Upper lobe of left lung (tissue), 6 donors: Measurements from ENCODE around the gene STON2. TPM values are rescaled to one million over a fixed set of nuclear protein-coding genes. Genes with fewer than 3 reads are reported as not detected.

Experiments used
- ATAC-seq, 2 donors: fragments of 200-7000 bp; cut with Tn5 transposase; one replicate each; pipeline ENCODE4 v1.9.1; 2022; ENCODE audit warnings: mild to moderate bottlenecking in 2 of 2, moderate library complexity in 2 of 2; ENCODE audit not compliant: low FRiP score in 2 of 2
- DNase-seq, 2 donors: peaks; one replicate each; pipeline ENCODE4 v3.0.0-alpha.2; 2019 to 2020
- H3K27ac ChIP-seq, 4 donors: fragments of 200-600 bp; sonication (generic); one replicate each; pipeline ENCODE4 v1.5.1; 2016 to 2019
- H3K27me3 ChIP-seq, 4 donors: fragments of 200-600 bp; sonication (generic); one replicate each; pipeline ENCODE4 v1.5.1; 2017 to 2019
- H3K36me3 ChIP-seq, 4 donors: fragments of 200-600 bp; sonication (generic); one replicate each; pipeline ENCODE4 v1.5.1; 2016 to 2019
- H3K4me1 ChIP-seq, 4 donors: fragments of 200-600 bp; sonication (generic); one replicate each; pipeline ENCODE4 v1.5.1; 2018 to 2019
- H3K4me3 ChIP-seq, 4 donors: fragments of 200-600 bp; sonication (generic); one replicate each; pipeline ENCODE4 v1.5.1; 2017 to 2019; ENCODE audit warnings: mild to moderate bottlenecking in 2 of 4, moderate library complexity in 1 of 4
- H3K9me3 ChIP-seq, 4 donors: fragments of 200-600 bp; sonication (generic); one replicate each; pipeline ENCODE4 v1.5.1; 2018 to 2019
- EP300 ChIP-seq, 4 donors: sonication (generic); formaldehyde crosslinking; IDR thresholded peaks; one replicate each; pipeline ENCODE4 v1.5.1; 2017; ENCODE audit warnings: antibody characterized with exemption in 4 of 4, control low read depth in 2 of 4
- POLR2A ChIP-seq, 4 donors: fragments of 450-650 bp; IDR thresholded peaks; one replicate each; pipeline ENCODE4 v1.5.1; 2016 to 2017; ENCODE audit warnings: antibody characterized with exemption in 4 of 4, mild to moderate bottlenecking in 2 of 4
- POLR2AphosphoS5 ChIP-seq, 2 donors: sonication (generic); formaldehyde crosslinking; IDR thresholded peaks; one replicate each; pipeline ENCODE4 v1.5.1; 2017; ENCODE audit warnings: antibody characterized with exemption in 2 of 2
- WGBS, 2 donors: methylation state at CpG; one replicate each; pipeline ENCODE4 v1.1.5; 2017 to 2018; 5-methylcytosine and 5-hydroxymethylcytosine counted together
- total RNA-seq, 6 donors: library from RNA; depleted of rRNA in 4 of 6; stranded (reverse); fragments of >200 nt in 4 of 6; gene quantifications; one replicate each; pipeline versions ENCODE4 v1.1.0 to v1.2.1, GENCODE V29; 2016 to 2021
- TF ChIP-seq, protein P1 (sequence below), 6 experiments: fragments of 450-650 bp in 4 of 6; fragments of 200-600 bp in 2 of 6; sonication (generic) in 2 of 6; IDR thresholded peaks; one replicate each; pipeline ENCODE4 v1.5.1; 2016 to 2019; ENCODE audit warnings: antibody characterized with exemption in 6 of 6
- donor health status: DM: no; HTN: no; CAD: no; lungs with moderate emphysema.
- donor health status: DM: no; HTN: yes; CAD: no; lungs with severe emphysema.

Gene STON2
- total RNA-seq, 6 donors from 2014 or later, result 22.3 to 34.8 (median 26.7) TPM

- H3K27ac ChIP-seq, result no peak overlapping the region
These were observed 70.3 kb downstream of the STON2 start for GRCh38 chr14:81329640-81330381.

GRCh38 chr14:81326451-81326850, 73.7 kb downstream of the STON2 start:
- no peaks in the 10 kb centered on the region for H3K27me3 ChIP-seq
- H3K9me3 ChIP-seq, result no peaks in the 10 kb centered on the region
- WGBS, 2 donors, result 87 to 89% methylated on average over 2 of the region's 2 CpGs
- TF ChIP-seq POLR2AphosphoS5 (IDR thresholded peaks at IDR 0.05), result no peak
- TF ChIP-seq, protein P1, sequence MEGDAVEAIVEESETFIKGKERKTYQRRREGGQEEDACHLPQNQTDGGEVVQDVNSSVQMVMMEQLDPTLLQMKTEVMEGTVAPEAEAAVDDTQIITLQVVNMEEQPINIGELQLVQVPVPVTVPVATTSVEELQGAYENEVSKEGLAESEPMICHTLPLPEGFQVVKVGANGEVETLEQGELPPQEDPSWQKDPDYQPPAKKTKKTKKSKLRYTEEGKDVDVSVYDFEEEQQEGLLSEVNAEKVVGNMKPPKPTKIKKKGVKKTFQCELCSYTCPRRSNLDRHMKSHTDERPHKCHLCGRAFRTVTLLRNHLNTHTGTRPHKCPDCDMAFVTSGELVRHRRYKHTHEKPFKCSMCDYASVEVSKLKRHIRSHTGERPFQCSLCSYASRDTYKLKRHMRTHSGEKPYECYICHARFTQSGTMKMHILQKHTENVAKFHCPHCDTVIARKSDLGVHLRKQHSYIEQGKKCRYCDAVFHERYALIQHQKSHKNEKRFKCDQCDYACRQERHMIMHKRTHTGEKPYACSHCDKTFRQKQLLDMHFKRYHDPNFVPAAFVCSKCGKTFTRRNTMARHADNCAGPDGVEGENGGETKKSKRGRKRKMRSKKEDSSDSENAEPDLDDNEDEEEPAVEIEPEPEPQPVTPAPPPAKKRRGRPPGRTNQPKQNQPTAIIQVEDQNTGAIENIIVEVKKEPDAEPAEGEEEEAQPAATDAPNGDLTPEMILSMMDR (IDR thresholded peaks at IDR 0.05), result no peak
- no peak for TF ChIP-seq EP300 (IDR thresholded peaks at IDR 0.05)
- no peak for TF ChIP-seq POLR2A (IDR thresholded peaks at IDR 0.05)
- no peaks in the 10 kb centered on the region for H3K36me3 ChIP-seq
- H3K4me3 ChIP-seq, result no peak overlapping the region
- ATAC-seq, result no peak
- DNase-seq, result no peak
- H3K4me1 ChIP-seq, result peaks cover 0 to 7% (median 0%) of the 10 kb centered on the region in 4 donors
- no peak overlapping the region for H3K27ac ChIP-seq

More at GRCh38 chr14:81329640-81330381, 70.3 kb downstream of the STON2 start:
- H3K36me3 ChIP-seq, result no peaks in the 10 kb centered on the region
- H3K4me3 ChIP-seq, result no peak overlapping the region
- H3K27me3 ChIP-seq, result no peaks in the 10 kb centered on the region
- WGBS, 2 donors, result 66 to 76% methylated on average over 8 to 9 of the region's 9 CpGs
- DNase-seq, result no peak
- TF ChIP-seq EP300 (IDR thresholded peaks at IDR 0.05) (no peak), POLR2AphosphoS5 (IDR thresholded peaks at IDR 0.05) (no peak), POLR2A (IDR thresholded peaks at IDR 0.05) (no peak)
- TF ChIP-seq, protein P1 (IDR thresholded peaks at IDR 0.05), result no peak
- no peaks in the 10 kb centered on the region for H3K9me3 ChIP-seq
- peak in 1 of 2 donors; percentile 31 for ATAC-seq
- no peaks in the 10 kb centered on the region for H3K4me1 ChIP-seq

DNA sequence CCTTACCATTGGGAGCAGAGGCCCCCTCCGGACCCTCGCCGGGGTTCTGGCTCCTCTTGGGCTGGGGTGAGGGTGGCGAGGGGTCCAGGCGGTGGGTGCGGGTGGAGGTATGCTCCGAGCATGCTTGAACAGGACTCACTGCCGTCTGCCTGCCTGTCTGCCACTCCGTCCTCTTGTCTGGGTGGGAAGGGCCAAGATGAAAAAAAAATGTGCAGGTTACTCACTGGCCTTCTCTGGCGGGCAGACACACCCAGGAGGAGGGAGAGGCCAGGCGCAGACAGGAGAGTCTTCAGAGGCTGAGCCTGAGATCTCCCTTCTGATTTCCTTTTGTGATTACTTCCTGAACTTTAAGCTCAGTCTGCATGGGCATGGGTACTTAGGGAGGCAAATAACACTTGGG, 76.1 kb downstream of the STON2 start:
- TF ChIP-seq POLR2A (IDR thresholded peaks at IDR 0.05) (no peak), POLR2AphosphoS5 (IDR thresholded peaks at IDR 0.05) (no peak), EP300 (IDR thresholded peaks at IDR 0.05) (no peak)
- TF ChIP-seq, protein P1 (IDR thresholded peaks at IDR 0.05), result no peak
- Histone ChIP-seq H3K27me3 (no peaks in the 10 kb centered on the region), H3K27ac (peak overlapping the region in 2 of 4 donors; percentile 33 to 42), H3K36me3 (no peaks in the 10 kb centered on the region), H3K4me1 (peaks cover 0 to 7% (median 0%) of the 10 kb centered on the region in 4 donors), H3K4me3 (peak overlapping the region in 3 of 4 donors; percentile 26 to 43 (median 40)), H3K9me3 (no peaks in the 10 kb centered on the region)
- peak; percentile 60 to 81 for ATAC-seq
- peak; percentile 62 to 70 for DNase-seq
- WGBS, 2 donors, result 45 to 48% methylated on average over 11 of the region's 11 CpGs

DNA sequence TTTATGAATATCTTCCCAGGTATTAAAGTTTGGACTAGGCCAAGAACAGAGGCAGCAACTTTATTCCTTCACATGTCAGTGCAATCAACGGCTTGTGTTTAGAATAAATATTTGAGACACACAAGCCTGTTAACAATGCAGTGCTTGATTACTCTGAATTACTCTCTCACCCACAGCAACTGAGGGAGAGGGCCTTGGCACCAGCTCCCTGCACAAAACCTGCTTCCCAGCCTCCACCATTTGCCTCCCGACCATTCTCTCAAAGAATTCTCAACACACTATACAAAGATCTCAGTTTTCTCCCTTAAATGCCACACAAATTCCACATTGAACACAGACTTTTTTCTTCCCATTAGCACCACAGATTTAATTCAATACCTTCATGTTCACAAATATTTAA, 77.0 kb downstream of the STON2 start:
- Histone ChIP-seq H3K4me1 (peaks cover 0 to 7% (median 0%) of the 10 kb centered on the region in 4 donors), H3K4me3 (peak overlapping the region in 1 of 4 donors; percentile 40), H3K36me3 (no peaks in the 10 kb centered on the region), H3K9me3 (no peaks in the 10 kb centered on the region), H3K27ac (no peak overlapping the region), H3K27me3 (no peaks in the 10 kb centered on the region)
- DNase-seq (no peak), ATAC-seq (no peak)
- TF ChIP-seq, protein P1 (IDR thresholded peaks at IDR 0.05), result no peak
- no peak for TF ChIP-seq POLR2A (IDR thresholded peaks at IDR 0.05)
- no peak for TF ChIP-seq POLR2AphosphoS5 (IDR thresholded peaks at IDR 0.05)
- no peak for TF ChIP-seq EP300 (IDR thresholded peaks at IDR 0.05)
- WGBS, 2 donors, result 45 to 60% methylated on average over 2 of the region's 2 CpGs
